NB4 (cell line): ENCODE data around the gene TDP2.

Experiments
- POLR2A ChIP-seq: IDR thresholded peaks from 2 replicates; pipeline ENCODE4 v1.6.1; 2011; ENCODE audit warnings: mild to moderate bottlenecking; ENCODE audit not compliant: insufficient read length; ENCODE audit errors: extremely low read depth
- TF ChIP-seq, protein P1 (sequence below): IDR thresholded peaks from one replicate; pipeline ENCODE4 v1.5.1; 2012; ENCODE audit warnings: low read depth, low read length
- TF ChIP-seq, protein P2 (sequence below): IDR thresholded peaks from 2 replicates; pipeline ENCODE4 v1.6.1; 2011; ENCODE audit warnings: low read depth, low read length

DNA sequence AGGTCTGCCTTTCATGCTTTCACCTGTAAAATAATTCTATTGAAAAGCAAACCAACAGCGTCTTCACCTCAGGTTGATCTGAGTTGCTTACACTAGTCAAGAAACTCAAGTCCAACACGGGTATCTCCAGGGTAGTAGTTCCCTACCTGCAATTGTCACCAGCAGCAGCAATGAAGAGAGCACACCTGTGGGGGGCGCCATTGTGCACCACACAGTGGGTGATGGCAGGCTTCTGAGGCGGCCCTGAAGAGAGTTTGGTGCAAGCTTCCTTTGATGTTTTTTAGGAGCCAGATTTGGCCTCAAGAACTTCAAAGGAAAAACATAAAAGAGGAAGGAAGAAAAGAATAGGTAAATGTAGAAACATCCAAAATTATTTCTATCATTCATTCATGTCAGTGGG lies 65.8 kb downstream of the TDP2 start:
- no peak for TF ChIP-seq POLR2A
- TF ChIP-seq, protein P1, sequence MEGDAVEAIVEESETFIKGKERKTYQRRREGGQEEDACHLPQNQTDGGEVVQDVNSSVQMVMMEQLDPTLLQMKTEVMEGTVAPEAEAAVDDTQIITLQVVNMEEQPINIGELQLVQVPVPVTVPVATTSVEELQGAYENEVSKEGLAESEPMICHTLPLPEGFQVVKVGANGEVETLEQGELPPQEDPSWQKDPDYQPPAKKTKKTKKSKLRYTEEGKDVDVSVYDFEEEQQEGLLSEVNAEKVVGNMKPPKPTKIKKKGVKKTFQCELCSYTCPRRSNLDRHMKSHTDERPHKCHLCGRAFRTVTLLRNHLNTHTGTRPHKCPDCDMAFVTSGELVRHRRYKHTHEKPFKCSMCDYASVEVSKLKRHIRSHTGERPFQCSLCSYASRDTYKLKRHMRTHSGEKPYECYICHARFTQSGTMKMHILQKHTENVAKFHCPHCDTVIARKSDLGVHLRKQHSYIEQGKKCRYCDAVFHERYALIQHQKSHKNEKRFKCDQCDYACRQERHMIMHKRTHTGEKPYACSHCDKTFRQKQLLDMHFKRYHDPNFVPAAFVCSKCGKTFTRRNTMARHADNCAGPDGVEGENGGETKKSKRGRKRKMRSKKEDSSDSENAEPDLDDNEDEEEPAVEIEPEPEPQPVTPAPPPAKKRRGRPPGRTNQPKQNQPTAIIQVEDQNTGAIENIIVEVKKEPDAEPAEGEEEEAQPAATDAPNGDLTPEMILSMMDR, result no peak
- TF ChIP-seq, protein P2, sequence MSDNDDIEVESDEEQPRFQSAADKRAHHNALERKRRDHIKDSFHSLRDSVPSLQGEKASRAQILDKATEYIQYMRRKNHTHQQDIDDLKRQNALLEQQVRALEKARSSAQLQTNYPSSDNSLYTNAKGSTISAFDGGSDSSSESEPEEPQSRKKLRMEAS, result no peak
